ENCODE measurements around the gene CD164L2.

DNA sequence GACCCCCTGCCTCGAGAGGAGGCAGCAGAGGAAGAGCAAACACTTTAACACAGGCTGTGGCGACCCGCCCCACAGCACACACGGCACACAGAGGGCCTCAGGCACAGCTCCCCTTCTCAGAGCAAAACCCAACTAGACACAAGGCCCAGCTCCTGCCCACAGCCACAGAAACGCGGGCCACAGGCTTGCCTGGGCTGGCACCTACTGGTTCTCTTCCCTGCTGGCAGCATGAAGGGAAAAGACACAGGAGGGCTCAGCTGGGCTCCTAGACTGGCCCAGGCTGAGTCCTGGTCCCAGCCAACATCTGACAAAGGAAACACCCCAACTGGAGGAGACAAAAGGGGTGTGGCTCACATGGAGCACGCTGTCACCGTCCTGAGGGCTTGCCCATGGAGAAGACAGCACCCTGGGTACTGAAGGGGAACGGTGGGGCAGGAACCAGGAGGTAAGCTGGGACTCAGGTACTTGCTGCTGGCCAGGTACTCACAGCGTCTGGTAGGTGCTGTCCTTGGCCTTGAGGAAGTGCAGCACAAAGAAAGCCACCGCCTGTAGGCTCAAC lies 3.5 kb downstream of the CD164L2 start:
- TF ChIP-seq, protein P1, sequence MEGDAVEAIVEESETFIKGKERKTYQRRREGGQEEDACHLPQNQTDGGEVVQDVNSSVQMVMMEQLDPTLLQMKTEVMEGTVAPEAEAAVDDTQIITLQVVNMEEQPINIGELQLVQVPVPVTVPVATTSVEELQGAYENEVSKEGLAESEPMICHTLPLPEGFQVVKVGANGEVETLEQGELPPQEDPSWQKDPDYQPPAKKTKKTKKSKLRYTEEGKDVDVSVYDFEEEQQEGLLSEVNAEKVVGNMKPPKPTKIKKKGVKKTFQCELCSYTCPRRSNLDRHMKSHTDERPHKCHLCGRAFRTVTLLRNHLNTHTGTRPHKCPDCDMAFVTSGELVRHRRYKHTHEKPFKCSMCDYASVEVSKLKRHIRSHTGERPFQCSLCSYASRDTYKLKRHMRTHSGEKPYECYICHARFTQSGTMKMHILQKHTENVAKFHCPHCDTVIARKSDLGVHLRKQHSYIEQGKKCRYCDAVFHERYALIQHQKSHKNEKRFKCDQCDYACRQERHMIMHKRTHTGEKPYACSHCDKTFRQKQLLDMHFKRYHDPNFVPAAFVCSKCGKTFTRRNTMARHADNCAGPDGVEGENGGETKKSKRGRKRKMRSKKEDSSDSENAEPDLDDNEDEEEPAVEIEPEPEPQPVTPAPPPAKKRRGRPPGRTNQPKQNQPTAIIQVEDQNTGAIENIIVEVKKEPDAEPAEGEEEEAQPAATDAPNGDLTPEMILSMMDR (conservative IDR thresholded peaks at IDR 0.05 in 1 of 2, IDR thresholded peaks at IDR 0.05 in 1 of 2; ENCODE audit: extremely low read depth in 1 of 2, insufficient read depth in 1 of 2, low read depth in 1 of 2, low read length in 2 of 2): peak in 1 of 2 donors; percentile 33
- TF ChIP-seq EZH2 (IDR thresholded peaks at IDR 0.05; ENCODE audit: borderline replicate concordance, low read length): no peak

Measured in mammary epithelial cell (primary cell).